22Rv1 (cell line): Measurements from ENCODE around the gene UPK3BL2.
"Not testable (repeated sequence)": the region's sequence is repeated elsewhere in the genome, so short reads cannot be mapped to it uniquely, and the experiment has no call there.

Experiments
- H3K27ac ChIP-seq: fragments of 450-650 bp; 2 replicates; pipeline ENCODE4 v1.5.1; 2017
- CTCF ChIP-seq: fragments of 450-650 bp; IDR thresholded peaks from 2 replicates; pipeline ENCODE4 v1.5.1; 2017; ENCODE audit warnings: mild to moderate bottlenecking

UPK3BL2 gene

GRCh38 chr7:102543596-102543995, at the start of gene UPK3BL2:
TSS of gene UPK3BL2 (minus strand) at chr7:102543696. CDS start at chr7:102543636, 60 bp downstream.
- H3K27ac ChIP-seq = not testable (repeated sequence)

GRCh38 chr7:102592477-102593019, 49.1 kb upstream of the UPK3BL2 start:
- not testable (repeated sequence) for H3K27ac ChIP-seq

- H3K27ac ChIP-seq = not testable (repeated sequence)
These were observed 46.4 kb upstream of the UPK3BL2 start for GRCh38 chr7:102589857-102590256.

- H3K27ac ChIP-seq = not testable (repeated sequence)
These were observed 40.0 kb upstream of the UPK3BL2 start for GRCh38 chr7:102583495-102583894.

GRCh38 chr7:102581722-102582121, 38.2 kb upstream of the UPK3BL2 start:
- H3K27ac ChIP-seq = not testable (repeated sequence)

GRCh38 chr7:102578486-102578885, 35.0 kb upstream of the UPK3BL2 start:
- H3K27ac ChIP-seq = not testable (repeated sequence)

- H3K27ac ChIP-seq = peak overlapping the region; percentile 63
These were observed 34.1 kb upstream of the UPK3BL2 start for GRCh38 chr7:102577315-102578240.

GRCh38 chr7:102576363-102576762, 32.9 kb upstream of the UPK3BL2 start:
- H3K27ac ChIP-seq = not testable (repeated sequence)

GRCh38 chr7:102574607-102575006, 31.1 kb upstream of the UPK3BL2 start:
- not testable (repeated sequence) for H3K27ac ChIP-seq

GRCh38 chr7:102572261-102573239, 29.1 kb upstream of the UPK3BL2 start, which contains the start of gene POLR2J3:
TSS of gene POLR2J3 (minus strand) at chr7:102572583. CDS start at chr7:102572521, 62 bp downstream.
- peak; percentile 44 for TF ChIP-seq CTCF

GRCh38 chr7:102568620-102569019, 25.1 kb upstream of the UPK3BL2 start:
- H3K27ac ChIP-seq = not testable (repeated sequence)

More at GRCh38 chr7:102572261-102573239, 29.1 kb upstream of the UPK3BL2 start, which contains the start of gene POLR2J3:
- not testable (repeated sequence) for H3K27ac ChIP-seq

GRCh38 chr7:102550808-102551422, 7.4 kb upstream of the UPK3BL2 start, which contains the start of gene SPDYE2:
TSS of gene SPDYE2 (plus strand) at chr7:102551226. CDS start at chr7:102553256, 2,030 bp downstream.
- H3K27ac ChIP-seq = not testable (repeated sequence)

- not testable (repeated sequence) for H3K27ac ChIP-seq
These were observed 2.9 kb upstream of the UPK3BL2 start for GRCh38 chr7:102546353-102546752.

GRCh38 chr7:102545288-102545687, 1.8 kb upstream of the UPK3BL2 start:
- H3K27ac ChIP-seq = not testable (repeated sequence)

GRCh38 chr7:102544372-102544771, 876 bp upstream of the UPK3BL2 start:
- not testable (repeated sequence) for H3K27ac ChIP-seq

GRCh38 chr7:102542771-102543170, 725 bp downstream of the UPK3BL2 start:
- H3K27ac ChIP-seq = not testable (repeated sequence)

- not testable (repeated sequence) for H3K27ac ChIP-seq
These were observed 1.4 kb downstream of the UPK3BL2 start for GRCh38 chr7:102542083-102542482.

GRCh38 chr7:102540604-102541003, 2.9 kb downstream of the UPK3BL2 start:
- H3K27ac ChIP-seq = not testable (repeated sequence)

- not testable (repeated sequence) for H3K27ac ChIP-seq
These were observed 8.4 kb downstream of the UPK3BL2 start for GRCh38 chr7:102535062-102535615.
